DND-41 (cell line): ENCODE results near the gene WHRN.

Source experiments
- CTCF ChIP-seq: IDR thresholded peaks from 2 replicates; pipeline ENCODE4 v1.5.1; 2012; ENCODE audit warnings: borderline replicate concordance, low read length, moderate library complexity, mild to moderate bottlenecking; ENCODE audit not compliant: poor library complexity, severe bottlenecking; ENCODE audit errors: extremely low read depth
- EZH2 ChIP-seq: IDR thresholded peaks from 3 replicates; pipeline ENCODE4 v1.6.1; 2012; ENCODE audit warnings: borderline replicate concordance, low read depth, mild to moderate bottlenecking, moderate library complexity, low read length, inconsistent platforms; ENCODE audit not compliant: severe bottlenecking

- TF ChIP-seq CTCF, result no peak
- no peak for TF ChIP-seq EZH2
Observed at GRCh38 chr9:114423181-114423580, 82.1 kb downstream of the WHRN start.
